T-helper 17 cell (primary cell): ENCODE results near the gene ZNF22. TPM values are rescaled to one million over a fixed set of nuclear protein-coding genes. Genes with fewer than 3 reads are reported as not detected.

ENCODE experiments used
- ATAC-seq: fragments of 150-1000 bp; cut with Tn5 transposase; 2 replicates; pipeline ENCODE4 v1.10.0; 2021; ENCODE audit warnings: mild to moderate bottlenecking, moderate library complexity
- DNase-seq, 3 donors: peaks; one replicate each; pipeline versions ENCODE4 v3.0.0 to v3.0.0-alpha.2; 2020 to 2021
- H3K9me3 ChIP-seq: one replicate; pipeline ENCODE4 v1.7.0; 2013; ENCODE audit warnings: low read length, mild to moderate bottlenecking; ENCODE audit not compliant: control insufficient read depth, poor library complexity, severe bottlenecking
- H3K27ac Mint-ChIP-seq: one replicate; pipeline ENCODE4 v1.8.0; 2022; ENCODE audit warnings: mild to moderate bottlenecking, moderate library complexity, mixed read lengths
- H3K27me3 Mint-ChIP-seq: one replicate; pipeline ENCODE4 v1.8.0; 2022; ENCODE audit warnings: mixed read lengths
- H3K36me3 Mint-ChIP-seq: one replicate; pipeline ENCODE4 v1.8.0; 2022; ENCODE audit warnings: low read depth, mixed read lengths
- H3K4me1 Mint-ChIP-seq: one replicate; pipeline ENCODE4 v1.8.0; 2022; ENCODE audit warnings: mild to moderate bottlenecking, mixed read lengths
- H3K4me3 Mint-ChIP-seq: one replicate; pipeline ENCODE4 v1.8.0; 2022; ENCODE audit warnings: mild to moderate bottlenecking, moderate library complexity, mixed read lengths
- total RNA-seq, 4 donors: library from RNA in 2 of 4; stranded (reverse) in 2 of 4; gene quantifications; one replicate each; pipeline ENCODE4 v1.2.3 and lab custom pipeline; 2022 to 2026

ZNF22 gene
- total RNA-seq (10 to 100 TPM; 12.1 to 12.5 TPM), total RNA-seq (lab: John Stamatoyannopoulos, UW) (16.3 to 50.3 reads per million in 2 donors)

GRCh38 chr10:45000752-45001380 is at the start of gene ZNF22:
TSS of gene ZNF22 (plus strand) at chr10:45000923. CDS start at chr10:45003369, 2,446 bp downstream.
- no peaks in the 10 kb centered on the region for H3K27me3 Mint-ChIP-seq
- no peaks in the 10 kb centered on the region for H3K9me3 ChIP-seq
- DNase-seq (peak; percentile 36 to 51 (median 49)), ATAC-seq (peak; percentile 80)
- peak within 1 kb of the TSS; percentile 87 for H3K4me3 Mint-ChIP-seq
- peak within 1 kb of the TSS; percentile 68 for H3K27ac Mint-ChIP-seq
- peaks cover 2% of the 10 kb centered on the region for H3K36me3 Mint-ChIP-seq
- H3K4me1 Mint-ChIP-seq: peaks cover 11% of the 10 kb centered on the region

GRCh38 chr10:44951576-44952226 is 49.0 kb upstream of the ZNF22 start:
- Mint-ChIP-seq H3K4me1 (peaks cover 9% of the 10 kb centered on the region), H3K27me3 (no peaks in the 10 kb centered on the region), H3K27ac (no peak overlapping the region), H3K4me3 (no peak overlapping the region), H3K36me3 (peaks cover 8% of the 10 kb centered on the region)
- no peaks in the 10 kb centered on the region for H3K9me3 ChIP-seq
- DNase-seq: no peak
- ATAC-seq: no peak

- no peak overlapping the region for H3K4me3 Mint-ChIP-seq
- no peak overlapping the region for H3K27ac Mint-ChIP-seq
- peaks cover 8% of the 10 kb centered on the region for H3K36me3 Mint-ChIP-seq
- H3K9me3 ChIP-seq: no peaks in the 10 kb centered on the region
- no peaks in the 10 kb centered on the region for H3K27me3 Mint-ChIP-seq
- DNase-seq: no peak
- ATAC-seq: no peak
- peaks cover 12% of the 10 kb centered on the region for H3K4me1 Mint-ChIP-seq
Measured at GRCh38 chr10:44952779-44953231, 47.9 kb upstream of the ZNF22 start.

- H3K9me3 ChIP-seq: no peaks in the 10 kb centered on the region
- Mint-ChIP-seq H3K4me1 (peaks cover 17% of the 10 kb centered on the region), H3K36me3 (peaks cover 8% of the 10 kb centered on the region), H3K27me3 (no peaks in the 10 kb centered on the region), H3K4me3 (no peak overlapping the region), H3K27ac (no peak overlapping the region)
- no peak for DNase-seq
- no peak for ATAC-seq
Measured at GRCh38 chr10:44954042-44954441, 46.7 kb upstream of the ZNF22 start.

GRCh38 chr10:44954962-44955361 is 45.8 kb upstream of the ZNF22 start:
- H3K4me3 Mint-ChIP-seq: no peak overlapping the region
- DNase-seq (no peak), ATAC-seq (no peak)
- H3K36me3 Mint-ChIP-seq: peaks cover 8% of the 10 kb centered on the region
- H3K27ac Mint-ChIP-seq: peak overlapping the region; percentile 43
- no peaks in the 10 kb centered on the region for H3K27me3 Mint-ChIP-seq
- H3K4me1 Mint-ChIP-seq: peaks cover 17% of the 10 kb centered on the region
- no peaks in the 10 kb centered on the region for H3K9me3 ChIP-seq

GRCh38 chr10:44955413-44956070 is 45.2 kb upstream of the ZNF22 start:
- ATAC-seq (no peak), DNase-seq (no peak)
- Mint-ChIP-seq H3K27me3 (no peaks in the 10 kb centered on the region), H3K36me3 (peaks cover 8% of the 10 kb centered on the region), H3K27ac (no peak overlapping the region), H3K4me1 (peaks cover 16% of the 10 kb centered on the region), H3K4me3 (no peak overlapping the region)
- H3K9me3 ChIP-seq: no peaks in the 10 kb centered on the region

GRCh38 chr10:44956226-44956625 is 44.5 kb upstream of the ZNF22 start:
- Mint-ChIP-seq H3K4me1 (peaks cover 15% of the 10 kb centered on the region), H3K27me3 (no peaks in the 10 kb centered on the region), H3K36me3 (peaks cover 8% of the 10 kb centered on the region), H3K4me3 (no peak overlapping the region), H3K27ac (no peak overlapping the region)
- ATAC-seq (no peak), DNase-seq (no peak)
- no peaks in the 10 kb centered on the region for H3K9me3 ChIP-seq

GRCh38 chr10:44956717-44957706 is 43.7 kb upstream of the ZNF22 start:
- H3K27me3 Mint-ChIP-seq: no peaks in the 10 kb centered on the region
- peaks cover 8% of the 10 kb centered on the region for H3K36me3 Mint-ChIP-seq
- ATAC-seq (no peak), DNase-seq (no peak)
- no peak overlapping the region for H3K4me3 Mint-ChIP-seq
- no peak overlapping the region for H3K27ac Mint-ChIP-seq
- H3K4me1 Mint-ChIP-seq: peaks cover 15% of the 10 kb centered on the region
- no peaks in the 10 kb centered on the region for H3K9me3 ChIP-seq

- H3K27me3 Mint-ChIP-seq: no peaks in the 10 kb centered on the region
- peak overlapping the region; percentile 86 for H3K4me3 Mint-ChIP-seq
- peaks cover 8% of the 10 kb centered on the region for H3K36me3 Mint-ChIP-seq
- peaks cover 15% of the 10 kb centered on the region for H3K4me1 Mint-ChIP-seq
- no peaks in the 10 kb centered on the region for H3K9me3 ChIP-seq
- no peak for DNase-seq
- ATAC-seq: no peak
- H3K27ac Mint-ChIP-seq: peak overlapping the region; percentile 77
Measured at GRCh38 chr10:44958196-44958897, 42.4 kb upstream of the ZNF22 start.

- Mint-ChIP-seq H3K36me3 (peaks cover 8% of the 10 kb centered on the region), H3K4me3 (peak overlapping the region; percentile 86), H3K4me1 (peaks cover 15% of the 10 kb centered on the region), H3K27me3 (no peaks in the 10 kb centered on the region), H3K27ac (peak overlapping the region; percentile 77)
- no peak for DNase-seq
- ATAC-seq: no peak
- H3K9me3 ChIP-seq: no peaks in the 10 kb centered on the region
Measured at GRCh38 chr10:44958898-44959246, 41.9 kb upstream of the ZNF22 start.

- Mint-ChIP-seq H3K27ac (peak within 1 kb of the TSS; percentile 77), H3K27me3 (no peaks in the 10 kb centered on the region), H3K4me3 (peak within 1 kb of the TSS; percentile 86), H3K4me1 (peaks cover 15% of the 10 kb centered on the region), H3K36me3 (peaks cover 8% of the 10 kb centered on the region)
- peak; percentile 100 for ATAC-seq
- no peaks in the 10 kb centered on the region for H3K9me3 ChIP-seq
- DNase-seq: peak; percentile 85 to 91 (median 89)
Measured at GRCh38 chr10:44959247-44960087, 41.3 kb upstream of the ZNF22 start, which contains the start of gene RASSF4. TSS of gene RASSF4 (plus strand) at chr10:44959802. CDS start at chr10:44970203, 10,401 bp downstream.
